B cell (primary cell): ENCODE data around the gene GNG13. TPM values are rescaled to one million over a fixed set of nuclear protein-coding genes. Genes with fewer than 3 reads are reported as not detected.

Experiments used
- ATAC-seq: fragments of 200-7000 bp; cut with Tn5 transposase; one replicate; pipeline ENCODE4 v1.10.0; 2021; ENCODE audit warnings: low read depth, mild to moderate bottlenecking, moderate number of reproducible peaks, moderate library complexity
- CTCF ChIA-PET: fragments of 350-600 bp; sonication (Branson Sonifier 250); formaldehyde crosslinking; loops from one replicate; lab custom pipeline; 2021; ENCODE audit warnings: antibody characterized with exemption, inconsistent platforms; lab: Charles Lee
- POLR2A ChIA-PET: fragments of 350-600 bp; sonication (Branson Sonifier 250); formaldehyde crosslinking; loops from one replicate; lab custom pipeline; 2021; ENCODE audit warnings: antibody characterized with exemption; lab: Charles Lee
- DNase-seq: peaks from one replicate; pipeline ENCODE4 v3.0.0; 2013
- H2AFZ ChIP-seq: 2 replicates; pipeline ENCODE4 v1.6.1; 2012; ENCODE audit warnings: mild to moderate bottlenecking, low read depth, low read length; ENCODE audit not compliant: insufficient read depth, poor library complexity, severe bottlenecking
- H3K27ac ChIP-seq, 2 donors: 1 replicate in 1 of 2; 2 replicates in 1 of 2; pipeline ENCODE4 v1.5.1; 2012 to 2013; ENCODE audit warnings: low read length in 2 of 2, mild to moderate bottlenecking in 2 of 2, moderate library complexity in 1 of 2
- H3K27me3 ChIP-seq, 4 experiments: fragments of 200-600 bp in 1 of 4; sonication (generic) in 1 of 4; replicated peaks in 1 of 4; 1 replicate in 2 of 4; 2 replicates in 2 of 4; pipeline versions ENCODE4 v1.6.1 to v1.7.0; 2013 to 2016; ENCODE audit warnings: low read length in 3 of 4, mild to moderate bottlenecking in 2 of 4, mixed read lengths in 1 of 4, moderate library complexity in 1 of 4; ENCODE audit not compliant: insufficient read depth in 4 of 4, control insufficient read depth in 3 of 4; ENCODE audit errors: control extremely low read depth in 1 of 4
- H3K36me3 ChIP-seq, 2 experiments: replicated peaks in 1 of 2; 1 replicate in 1 of 2; 2 replicates in 1 of 2; pipeline versions ENCODE4 v1.6.1 to v1.7.1; 2013; ENCODE audit warnings: low read length in 1 of 2; ENCODE audit not compliant: insufficient read depth in 2 of 2, control insufficient read depth in 1 of 2; ENCODE audit errors: control extremely low read depth in 1 of 2, extremely low read depth in 1 of 2
- H3K4me1 ChIP-seq, 2 donors: fragments of 200-600 bp in 1 of 2; sonication (generic) in 1 of 2; 1 replicate in 1 of 2; 2 replicates in 1 of 2; pipeline versions ENCODE4 v1.5.1 to v1.6.1; 2013 to 2017; ENCODE audit warnings: low read length in 2 of 2; ENCODE audit not compliant: control insufficient read depth in 2 of 2, insufficient read depth in 2 of 2
- H3K4me2 ChIP-seq: replicated peaks from 2 replicates; pipeline ENCODE3; 2012; ENCODE audit warnings: mild to moderate bottlenecking, low read depth, low read length; ENCODE audit not compliant: poor library complexity, severe bottlenecking
- H3K4me3 ChIP-seq, 5 experiments: fragments of 200-600 bp in 1 of 5; sonication (generic) in 1 of 5; 1 replicate in 3 of 5; 2 replicates in 2 of 5; pipeline versions ENCODE4 v1.5.1 to v1.7.0; 2011 to 2016; ENCODE audit warnings: low read length in 4 of 5, mild to moderate bottlenecking in 4 of 5, low read depth in 2 of 5, control low read depth in 1 of 5, moderate library complexity in 1 of 5; ENCODE audit not compliant: insufficient read depth in 1 of 5; ENCODE audit errors: control extremely low read depth in 1 of 5, extremely low read depth in 1 of 5
- H3K79me2 ChIP-seq: fragments of 200-600 bp; sonication (generic); one replicate; pipeline ENCODE4 v1.6.0; 2016; ENCODE audit warnings: low read length; ENCODE audit not compliant: control insufficient read depth, insufficient read depth
- H3K9ac ChIP-seq: fragments of 200-600 bp; sonication (generic); 2 replicates; pipeline ENCODE4 v1.6.1; 2017; ENCODE audit warnings: mild to moderate bottlenecking, low read length, moderate library complexity
- H3K9me3 ChIP-seq, 3 donors: one replicate each; pipeline versions ENCODE4 v1.6.1 to v1.7.1; 2013; ENCODE audit warnings: low read length in 2 of 3; ENCODE audit not compliant: control insufficient read depth in 2 of 3, insufficient read depth in 1 of 3; ENCODE audit errors: control extremely low read depth in 1 of 3
- H4K20me1 ChIP-seq: 2 replicates; pipeline ENCODE4 v1.6.0; 2012; ENCODE audit warnings: mild to moderate bottlenecking, low read length; ENCODE audit not compliant: insufficient read depth, control insufficient read depth, poor library complexity, severe bottlenecking
- H3K27ac Mint-ChIP-seq: one replicate; pipeline ENCODE4 v1.8.0; 2021; ENCODE audit warnings: mixed read lengths
- H3K27me3 Mint-ChIP-seq: one replicate; pipeline ENCODE4 v1.8.0; 2021; ENCODE audit warnings: mixed read lengths
- H3K4me1 Mint-ChIP-seq: one replicate; pipeline ENCODE4 v1.8.0; 2021; ENCODE audit warnings: mixed read lengths
- H3K4me3 Mint-ChIP-seq: one replicate; pipeline ENCODE4 v1.8.0; 2021; ENCODE audit warnings: mixed read lengths
- H3K9me3 Mint-ChIP-seq: one replicate; pipeline ENCODE4 v1.8.0; 2022; ENCODE audit warnings: mixed read lengths; ENCODE audit not compliant: insufficient read depth
- CTCF ChIP-seq: fragments of 200-600 bp; IDR thresholded peaks from one replicate; pipeline ENCODE4 v1.8.0; 2022; ENCODE audit warnings: antibody characterized with exemption, mild to moderate bottlenecking
- EZH2 ChIP-seq: IDR thresholded peaks from 2 replicates; pipeline ENCODE4 v1.6.1; 2012; ENCODE audit warnings: borderline replicate concordance, low read depth, mild to moderate bottlenecking, moderate library complexity, low read length; ENCODE audit not compliant: insufficient read depth, poor library complexity, severe bottlenecking
- WGBS: methylation state at CpG from one replicate; pipeline ENCODE4 v1.1.5; 2013; ENCODE audit warnings: missing lambda C conversion rate; ENCODE audit not compliant: insufficient coverage; 5-methylcytosine and 5-hydroxymethylcytosine counted together
- intact Hi-C: fragments of 100-400 bp; cut with micrococcal nuclease; formaldehyde crosslinking; loops from one replicate; pipeline ENCODE4 v1.10.0; 2022
- polyA plus RNA-seq: library from polyadenylated mRNA; depleted of rRNA; stranded (reverse); fragments of >200 nt; gene quantifications from 2 replicates; pipeline ENCODE4 v1.2.3, GENCODE V29; 2012
- small RNA-seq: library from RNA; depleted of rRNA; stranded (forward); fragments of <200 nt; gene quantifications from one replicate; pipeline ENCODE3, GENCODE V24; 2012; ENCODE audit warnings: low replicate concordance, low read depth; ENCODE audit not compliant: insufficient read length
- total RNA-seq, 2 donors: library from RNA; stranded (reverse); fragments of 120-200 nt in 1 of 2; gene quantifications; 1 replicate in 1 of 2; 2 replicates in 1 of 2; pipeline versions ENCODE4 v1.2.3 to v1.2.4, GENCODE V29; 2013 to 2022

Gene GNG13
- total and polyA plus RNA-seq, 2 donors (not counting 1 experiment from before 2014, with no cell fraction given), result not detected

GRCh38 chr16:750485-750884 is 50.0 kb downstream of the GNG13 start:
- Histone ChIP-seq H3K79me2 (no peaks in the 10 kb centered on the region), H3K4me3 (no peak overlapping the region), H3K9ac (no peak overlapping the region), H3K27me3 (no peaks in the 10 kb centered on the region), H4K20me1 (no peaks in the 10 kb centered on the region), H3K4me2 (no peak overlapping the region), H2AFZ (no peak overlapping the region), H3K27ac (no peak overlapping the region), H3K36me3 (no peaks in the 10 kb centered on the region), H3K4me1 (peaks cover 4 to 6% of the 10 kb centered on the region in 2 donors), H3K9me3 (no peaks in the 10 kb centered on the region)
- peaks cover 1% of the 10 kb centered on the region for H3K4me1 Mint-ChIP-seq
- POLR2A ChIA-PET, result no interaction called here
- H3K4me3 Mint-ChIP-seq, result no peak overlapping the region
- intact Hi-C loops, result no loop called here
- no peaks in the 10 kb centered on the region for H3K27me3 Mint-ChIP-seq
- ATAC-seq (no peak), DNase-seq (no peak)
- WGBS, result 90% methylated on average over 9 of the region's 9 CpGs
- no peak overlapping the region for H3K27ac Mint-ChIP-seq
- CTCF ChIA-PET, result interaction anchor here (2.1 kb wide), 1 partner anchor 11 kb away, joined by 6 read pairs; the partner anchor contains the start of gene CIAO3
- no peak for TF ChIP-seq CTCF
- TF ChIP-seq EZH2, result no peak
- no peaks in the 10 kb centered on the region for H3K9me3 Mint-ChIP-seq

GRCh38 chr16:749010-749409 is 51.5 kb downstream of the GNG13 start:
- no peaks in the 10 kb centered on the region for H3K9me3 ChIP-seq
- Mint-ChIP-seq H3K4me1 (no peaks in the 10 kb centered on the region), H3K27me3 (no peaks in the 10 kb centered on the region), H3K4me3 (no peak overlapping the region), H3K9me3 (no peaks in the 10 kb centered on the region), H3K27ac (no peak overlapping the region)
- no peak overlapping the region for H3K27ac ChIP-seq
- WGBS, result 100% methylated on average over 1 of the region's 6 CpGs
- TF ChIP-seq EZH2 (no peak), CTCF (no peak)
- no peak overlapping the region for H3K4me3 ChIP-seq
- H3K36me3 ChIP-seq, result no peaks in the 10 kb centered on the region
- intact Hi-C loops, result no loop called here
- H4K20me1 ChIP-seq, result no peaks in the 10 kb centered on the region
- no peak overlapping the region for H3K9ac ChIP-seq
- ChIA-PET POLR2A (no interaction called here), CTCF (interaction anchor here (0.7 to 0.9 kb wide), 2 partner anchors 14 to 39 kb away, joined by 3 to 4 read pairs; partner anchors contain the start of genes CHTF18 and RPUSD1)
- H2AFZ ChIP-seq, result no peak overlapping the region
- H3K79me2 ChIP-seq, result no peaks in the 10 kb centered on the region
- no peaks in the 10 kb centered on the region for H3K27me3 ChIP-seq
- DNase-seq (no peak), ATAC-seq (no peak)
- no peaks in the 10 kb centered on the region for H3K4me1 ChIP-seq
- H3K4me2 ChIP-seq, result no peak overlapping the region

Small RNA genes within 50 kb of the gene (small RNA-seq; reads per million reads assigned to genes)
- not detected for gene MIR662

Other genes starting within 250 kb of the GNG13 start
- gene PRR35, start 240.3 kb downstream of the GNG13 start, total RNA-seq, result not detected in 2 replicates
- gene PRR35, start 240.3 kb downstream of the GNG13 start, polyA plus RNA-seq, result not detected in 2 replicates
- 4.2 and 4.5 TPM in 2 replicates for gene NHLRC4, start 233.7 kb downstream of the GNG13 start, total RNA-seq
- gene NHLRC4, start 233.7 kb downstream of the GNG13 start, polyA plus RNA-seq, result 1.3 and 2.2 TPM in 2 replicates
- gene PIGQ, start 230.8 kb downstream of the GNG13 start, total RNA-seq, result 68.5 and 79.5 TPM in 2 replicates
- 56.7 and 56.9 TPM in 2 replicates for gene PIGQ, start 230.8 kb downstream of the GNG13 start, polyA plus RNA-seq
- 25.5 and 26.9 TPM in 2 replicates for gene RAB40C, start 210.7 kb downstream of the GNG13 start, total RNA-seq
- 12.7 and 15.0 TPM in 2 replicates for gene RAB40C, start 210.7 kb downstream of the GNG13 start, polyA plus RNA-seq
- gene WFIKKN1, start 169.7 kb downstream of the GNG13 start, total RNA-seq, result 0.84 and 0.90 TPM in 2 replicates
- 0.53 and 0.64 TPM in 2 replicates for gene WFIKKN1, start 169.7 kb downstream of the GNG13 start, polyA plus RNA-seq
- 47.2 and 56.6 TPM in 2 replicates for gene METTL26, start 164.4 kb downstream of the GNG13 start, total RNA-seq
- 77.7 and 140 TPM in 2 replicates for gene METTL26, start 164.4 kb downstream of the GNG13 start, polyA plus RNA-seq
- 29.2 and 31.6 TPM in 2 replicates for gene MCRIP2, start 158.9 kb downstream of the GNG13 start, total RNA-seq
- gene MCRIP2, start 158.9 kb downstream of the GNG13 start, polyA plus RNA-seq, result 28.5 and 46.0 TPM in 2 replicates
- gene WDR90, start 151.4 kb downstream of the GNG13 start, total RNA-seq, result 34.7 and 45.0 TPM in 2 replicates
- gene WDR90, start 151.4 kb downstream of the GNG13 start, polyA plus RNA-seq, result 23.1 and 25.7 TPM in 2 replicates
- 207 and 215 TPM in 2 replicates for gene RHOT2, start 132.6 kb downstream of the GNG13 start, total RNA-seq
- 461 and 536 TPM in 2 replicates for gene RHOT2, start 132.6 kb downstream of the GNG13 start, polyA plus RNA-seq
- gene RHBDL1, start 125.1 kb downstream of the GNG13 start, total RNA-seq, result 0.76 and 1.0 TPM in 2 replicates
- 1.6 and 2.9 TPM in 2 replicates for gene RHBDL1, start 125.1 kb downstream of the GNG13 start, polyA plus RNA-seq
- gene STUB1, start 120.3 kb downstream of the GNG13 start, total RNA-seq, result 91.2 and 94.3 TPM in 2 replicates
- 116 and 128 TPM in 2 replicates for gene STUB1, start 120.3 kb downstream of the GNG13 start, polyA plus RNA-seq
- 41.3 and 46.3 TPM in 2 replicates for gene JMJD8, start 116.4 kb downstream of the GNG13 start, total RNA-seq
- gene JMJD8, start 116.4 kb downstream of the GNG13 start, polyA plus RNA-seq, result 61.1 and 69.3 TPM in 2 replicates
- 16.8 and 19.1 TPM in 2 replicates for gene WDR24, start 110.3 kb downstream of the GNG13 start, total RNA-seq
- gene WDR24, start 110.3 kb downstream of the GNG13 start, polyA plus RNA-seq, result 16.8 and 17.5 TPM in 2 replicates
- gene FBXL16, start 94.9 kb downstream of the GNG13 start, total RNA-seq, result 3.5 and 5.8 TPM in 2 replicates
- gene FBXL16, start 94.9 kb downstream of the GNG13 start, polyA plus RNA-seq, result 1.5 and 2.2 TPM in 2 replicates
- 6.7 and 10.4 TPM in 2 replicates for gene METRN, start 85.6 kb downstream of the GNG13 start, total RNA-seq
- 2.6 and 6.9 TPM in 2 replicates for gene METRN, start 85.6 kb downstream of the GNG13 start, polyA plus RNA-seq
- gene ANTKMT, start 79.6 kb downstream of the GNG13 start, total RNA-seq, result 41.0 and 53.6 TPM in 2 replicates
- 37.9 and 54.1 TPM in 2 replicates for gene ANTKMT, start 79.6 kb downstream of the GNG13 start, polyA plus RNA-seq
- 11.2 and 11.8 TPM in 2 replicates for gene CCDC78, start 74.3 kb downstream of the GNG13 start, total RNA-seq
- gene CCDC78, start 74.3 kb downstream of the GNG13 start, polyA plus RNA-seq, result 15.9 and 34.2 TPM in 2 replicates
- gene HAGHL, start 73.6 kb downstream of the GNG13 start, total RNA-seq, result 32.0 and 32.3 TPM in 2 replicates
- gene HAGHL, start 73.6 kb downstream of the GNG13 start, polyA plus RNA-seq, result 40.4 and 87.1 TPM in 2 replicates
- 59.4 and 67.6 TPM in 2 replicates for gene CIAO3, start 59.7 kb downstream of the GNG13 start, total RNA-seq
- 45.4 and 68.4 TPM in 2 replicates for gene CIAO3, start 59.7 kb downstream of the GNG13 start, polyA plus RNA-seq
- not detected in 2 replicates for gene MSLN, start 40.0 kb downstream of the GNG13 start, total RNA-seq
- gene MSLN, start 40.0 kb downstream of the GNG13 start, polyA plus RNA-seq, result not detected in 2 replicates
- gene RPUSD1, start 12.4 kb downstream of the GNG13 start, total RNA-seq, result 34.7 and 38.5 TPM in 2 replicates
- 28.6 and 46.1 TPM in 2 replicates for gene RPUSD1, start 12.4 kb downstream of the GNG13 start, polyA plus RNA-seq
- 76.1 and 77.9 TPM in 2 replicates for gene CHTF18, start 12.1 kb downstream of the GNG13 start, total RNA-seq
- gene CHTF18, start 12.1 kb downstream of the GNG13 start, polyA plus RNA-seq, result 72.3 and 112 TPM in 2 replicates
- gene LMF1, start 170.2 kb upstream of the GNG13 start, total RNA-seq, result 60.3 and 63.2 TPM in 2 replicates
- gene LMF1, start 170.2 kb upstream of the GNG13 start, polyA plus RNA-seq, result 36.4 and 42.2 TPM in 2 replicates
- gene SOX8, start 181.0 kb upstream of the GNG13 start, total RNA-seq, result 1.2 TPM in 2 replicates
- gene SOX8, start 181.0 kb upstream of the GNG13 start, polyA plus RNA-seq, result 0.03 and 0.07 TPM in 2 replicates